GM12892 (cell line): ENCODE results near the gene HOXA7.

Source experiments
- POLR2A ChIP-seq: IDR thresholded peaks from 2 replicates; pipeline ENCODE4 v1.6.1; 2011; ENCODE audit warnings: low read depth, low read length, control low read depth
- POLR2AphosphoS5 ChIP-seq: IDR thresholded peaks from 2 replicates; pipeline ENCODE4 v1.6.1; 2011; ENCODE audit warnings: low read depth, low read length, control low read depth
- TAF1 ChIP-seq: IDR thresholded peaks from 2 replicates; pipeline ENCODE4 v1.6.1; 2011; ENCODE audit warnings: low read depth, mild to moderate bottlenecking, control low read depth, low read length, borderline replicate concordance

DNA sequence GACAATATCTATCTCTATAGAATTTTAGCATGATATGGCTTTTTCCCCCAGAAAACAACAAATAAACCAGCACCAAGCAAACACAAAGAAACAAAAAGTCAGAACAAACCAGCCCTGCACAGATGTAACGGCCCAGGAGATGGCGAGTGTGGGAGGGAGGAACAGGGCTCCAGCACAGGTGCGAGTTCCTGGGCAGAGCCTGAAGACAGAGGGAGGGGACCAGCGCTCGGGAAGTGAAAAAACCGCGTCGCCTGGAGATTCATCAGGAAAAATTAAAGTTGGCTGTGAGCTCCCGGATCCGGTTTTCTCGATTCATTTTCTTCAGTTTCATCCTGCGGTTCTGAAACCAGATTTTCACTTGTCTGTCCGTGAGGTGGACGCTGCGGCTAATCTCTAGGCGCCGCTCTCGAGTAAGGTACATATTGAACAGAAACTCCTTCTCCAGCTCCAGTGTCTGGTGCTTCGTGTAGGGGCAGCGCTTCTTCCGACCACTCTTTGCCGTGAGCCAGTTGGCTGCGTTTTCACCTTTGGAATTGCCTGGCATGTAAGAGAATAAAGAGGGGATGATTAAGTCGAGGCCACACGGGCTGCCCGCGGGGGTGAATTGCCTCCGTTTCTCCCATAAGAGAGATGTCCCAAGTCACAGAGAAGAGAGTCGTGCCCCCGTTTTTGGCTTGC is 15.3 kb upstream of the HOXA7 start:
- TF ChIP-seq POLR2A (no peak), POLR2AphosphoS5 (no peak), TAF1 (no peak)
